ENCODE data around the gene SUOX. TPM values are rescaled to one million over a fixed set of nuclear protein-coding genes. Genes with fewer than 3 reads are reported as not detected.

The SUOX gene
- total RNA-seq, 2 donors from 2014 or later: 7.8 to 9.9 TPM

GRCh38 chr12:56013482-56013881 lies 16.4 kb downstream of the SUOX start:
- no peak overlapping the region for H3K4me3 Mint-ChIP-seq
- H3K27ac Mint-ChIP-seq: no peak overlapping the region
- DNase-seq (no peak), ATAC-seq (replicated peaks in 1 of 2) (no peak)
- H3K4me1 Mint-ChIP-seq (ENCODE audit: low read depth): peaks cover 44% of the 10 kb centered on the region
- H3K36me3 Mint-ChIP-seq (ENCODE audit: insufficient read depth in 2 of 2): peaks cover 0 to 2% of the 10 kb centered on the region in 2 donors
- no peaks in the 10 kb centered on the region for H3K9me3 Mint-ChIP-seq
- H3K27me3 Mint-ChIP-seq (ENCODE audit: low read depth): no peaks in the 10 kb centered on the region

DNA sequence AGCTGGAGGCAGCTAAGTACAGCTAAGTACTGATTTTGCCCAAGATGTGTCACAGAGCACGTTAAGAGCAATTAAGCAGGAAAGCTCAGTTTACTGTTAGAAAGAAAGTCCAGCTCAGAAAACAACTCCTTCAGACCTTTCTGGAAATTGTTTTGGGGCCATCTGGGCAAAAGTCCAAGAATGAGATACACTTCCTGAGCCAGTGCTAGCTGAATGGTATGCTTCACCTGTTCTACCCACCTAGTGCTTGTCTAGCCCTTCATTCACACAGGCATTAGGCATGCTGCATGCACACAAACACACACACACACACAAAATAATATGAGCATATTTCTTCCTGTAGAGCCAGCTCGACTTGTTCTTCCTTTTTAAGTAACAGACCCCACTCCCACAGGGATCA lies 17.1 kb downstream of the SUOX start:
- Mint-ChIP-seq H3K36me3 (ENCODE audit: insufficient read depth in 2 of 2) (no peaks in the 10 kb centered on the region), H3K4me3 (no peak overlapping the region), H3K9me3 (no peaks in the 10 kb centered on the region), H3K4me1 (ENCODE audit: low read depth) (peaks cover 37% of the 10 kb centered on the region), H3K27ac (no peak overlapping the region), H3K27me3 (ENCODE audit: low read depth) (no peaks in the 10 kb centered on the region)
- ATAC-seq (replicated peaks in 1 of 2): no peak
- DNase-seq: no peak

DNA sequence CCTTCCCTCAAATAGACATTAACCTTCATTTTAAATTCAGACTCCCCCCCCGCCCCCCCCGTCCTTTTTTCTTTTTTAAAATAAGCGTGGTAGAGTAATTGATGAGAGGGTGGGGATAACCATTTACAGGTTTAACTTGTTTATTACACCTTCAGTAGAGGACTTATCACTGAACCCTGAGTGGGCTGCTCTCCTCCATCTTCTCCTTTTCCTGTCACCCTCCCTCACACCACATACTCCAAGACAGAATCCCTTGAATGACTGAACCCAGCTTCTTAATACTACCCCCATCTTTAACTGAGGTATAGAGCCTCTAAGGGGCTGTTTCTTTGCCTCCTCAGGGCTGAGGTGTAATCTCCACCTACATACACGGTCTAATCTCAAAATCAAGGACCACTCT lies 20.1 kb downstream of the SUOX start:
- peaks cover 0 to 2% of the 10 kb centered on the region in 2 donors for H3K36me3 Mint-ChIP-seq (ENCODE audit: insufficient read depth in 2 of 2)
- peaks cover 38% of the 10 kb centered on the region for H3K4me1 Mint-ChIP-seq (ENCODE audit: low read depth)
- H3K27me3 Mint-ChIP-seq (ENCODE audit: low read depth): no peaks in the 10 kb centered on the region
- H3K4me3 Mint-ChIP-seq: no peak overlapping the region
- no peaks in the 10 kb centered on the region for H3K9me3 Mint-ChIP-seq
- no peak overlapping the region for H3K27ac Mint-ChIP-seq
- DNase-seq: no peak
- ATAC-seq (replicated peaks in 1 of 2): no peak

DNA sequence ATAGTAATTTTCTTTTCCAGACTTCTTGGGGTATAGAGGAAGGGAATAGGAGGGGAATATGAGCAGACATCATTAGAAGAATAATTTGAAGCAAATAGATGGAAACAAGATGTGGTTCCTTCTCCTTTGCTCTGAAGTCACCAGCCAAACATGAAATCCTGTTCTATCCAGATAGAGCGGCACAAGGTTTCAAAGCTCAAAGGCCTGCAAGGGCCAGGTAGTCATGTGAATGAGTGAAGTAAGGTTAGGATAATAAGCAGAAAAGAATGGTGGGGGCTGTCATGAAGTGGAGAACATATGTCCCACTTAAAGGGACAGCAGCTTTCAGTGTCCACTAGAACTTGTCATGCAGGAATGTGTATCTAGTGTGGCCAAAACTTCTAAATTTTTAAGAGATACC lies 21.3 kb downstream of the SUOX start:
- ATAC-seq (replicated peaks in 1 of 2) (no peak), DNase-seq (no peak)
- Mint-ChIP-seq H3K4me1 (ENCODE audit: low read depth) (peaks cover 49% of the 10 kb centered on the region), H3K27ac (no peak overlapping the region), H3K36me3 (ENCODE audit: insufficient read depth in 2 of 2) (peaks cover 0 to 2% of the 10 kb centered on the region in 2 donors), H3K9me3 (no peaks in the 10 kb centered on the region), H3K27me3 (ENCODE audit: low read depth) (no peaks in the 10 kb centered on the region), H3K4me3 (no peak overlapping the region)

GRCh38 chr12:56020423-56021184 lies 23.5 kb downstream of the SUOX start, which contains the start of gene IKZF4:
Gene IKZF4, plus strand, starts transcription at chr12:56021043. Its CDS starts 451 bp downstream, at chr12:56021494.
- Mint-ChIP-seq H3K27ac (peak within 1 kb of the TSS; percentile 96), H3K4me3 (peak within 1 kb of the TSS; percentile 95 to 97), H3K4me1 (ENCODE audit: low read depth) (peaks cover 52% of the 10 kb centered on the region), H3K36me3 (ENCODE audit: insufficient read depth in 2 of 2) (peaks cover under 1 to 2% of the 10 kb centered on the region in 2 donors), H3K9me3 (no peaks in the 10 kb centered on the region), H3K27me3 (ENCODE audit: low read depth) (no peaks in the 10 kb centered on the region)
- DNase-seq (peak in 1 of 2 donors; percentile 29), ATAC-seq (replicated peaks in 1 of 2) (peak; percentile 41 to 45)

GRCh38 chr12:56021889-56022497 lies 24.9 kb downstream of the SUOX start:
- Mint-ChIP-seq H3K4me3 (peak overlapping the region; percentile 95 to 97), H3K9me3 (no peaks in the 10 kb centered on the region), H3K36me3 (ENCODE audit: insufficient read depth in 2 of 2) (peaks cover 2% of the 10 kb centered on the region in 2 donors), H3K27me3 (ENCODE audit: low read depth) (no peaks in the 10 kb centered on the region), H3K27ac (peak overlapping the region; percentile 96), H3K4me1 (ENCODE audit: low read depth) (peaks cover 43% of the 10 kb centered on the region)
- DNase-seq (no peak), ATAC-seq (replicated peaks in 1 of 2) (no peak)

DNA sequence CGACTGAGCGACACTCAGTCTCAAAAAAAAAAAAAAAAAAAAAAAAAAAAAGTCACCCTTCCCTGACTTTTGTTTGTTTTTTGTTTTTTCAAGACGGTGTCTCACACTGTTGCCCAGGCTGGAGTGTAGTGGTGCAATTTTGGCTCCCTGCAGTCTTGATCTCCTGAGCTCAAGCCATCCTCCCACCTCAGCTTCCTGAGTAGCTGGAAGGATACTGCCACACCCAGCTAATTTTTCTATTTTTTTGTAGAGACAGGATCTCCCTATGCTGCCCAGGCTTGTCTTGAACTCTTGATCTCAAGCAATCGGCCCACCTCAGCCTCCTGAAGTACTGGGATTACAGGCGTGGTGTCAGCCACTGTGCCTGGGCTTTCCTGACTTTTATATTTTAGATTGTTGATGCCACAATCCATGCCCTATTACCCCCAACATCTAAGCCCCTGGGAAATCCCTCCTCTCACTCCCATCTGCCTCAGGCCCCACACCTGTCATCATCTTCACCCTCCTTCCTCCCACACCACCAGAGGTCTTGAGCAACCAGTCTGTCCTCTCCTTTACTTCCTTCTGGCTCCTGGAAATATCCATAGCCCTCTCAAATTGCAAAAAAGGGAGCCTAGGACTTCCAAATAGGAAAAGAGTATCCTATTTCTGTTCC lies 31.6 kb downstream of the SUOX start:
- H3K4me3 Mint-ChIP-seq: no peak overlapping the region
- no peak overlapping the region for H3K27ac Mint-ChIP-seq
- H3K4me1 Mint-ChIP-seq (ENCODE audit: low read depth): peaks cover 45% of the 10 kb centered on the region
- peaks cover 2 to 27% of the 10 kb centered on the region in 2 donors for H3K36me3 Mint-ChIP-seq (ENCODE audit: insufficient read depth in 2 of 2)
- no peaks in the 10 kb centered on the region for H3K9me3 Mint-ChIP-seq
- ATAC-seq (replicated peaks in 1 of 2): no peak
- DNase-seq: no peak
- no peaks in the 10 kb centered on the region for H3K27me3 Mint-ChIP-seq (ENCODE audit: low read depth)

DNA sequence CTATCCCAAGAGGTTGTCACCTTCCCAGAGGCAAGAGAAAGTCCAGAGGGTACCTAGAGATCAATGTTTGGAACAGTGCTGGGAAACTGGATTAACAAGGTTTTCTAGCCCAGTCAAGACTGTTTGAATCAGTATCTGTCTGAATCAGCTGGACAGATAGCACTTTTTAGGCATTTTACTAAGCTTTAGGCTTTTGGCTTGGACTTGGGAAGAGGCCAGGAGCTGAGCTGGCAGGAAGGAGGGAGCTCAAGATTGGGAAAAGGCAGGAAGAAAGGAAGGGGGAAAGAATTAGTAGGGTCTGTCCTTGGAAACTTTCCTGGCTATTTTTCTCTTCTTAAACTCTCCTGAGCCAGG lies 32.1 kb downstream of the SUOX start:
- Mint-ChIP-seq H3K27ac (peak overlapping the region; percentile 52), H3K4me1 (ENCODE audit: low read depth) (peaks cover 43% of the 10 kb centered on the region), H3K4me3 (no peak overlapping the region), H3K9me3 (no peaks in the 10 kb centered on the region), H3K36me3 (ENCODE audit: insufficient read depth in 2 of 2) (peaks cover 2 to 31% of the 10 kb centered on the region in 2 donors), H3K27me3 (ENCODE audit: low read depth) (no peaks in the 10 kb centered on the region)
- DNase-seq (no peak), ATAC-seq (replicated peaks in 1 of 2) (no peak)

- H3K4me1 Mint-ChIP-seq (ENCODE audit: low read depth): peaks cover 49% of the 10 kb centered on the region
- H3K4me3 Mint-ChIP-seq: no peak overlapping the region
- ATAC-seq (replicated peaks in 1 of 2): peak in 1 of 2 donors; percentile 38
- no peaks in the 10 kb centered on the region for H3K9me3 Mint-ChIP-seq
- peak overlapping the region; percentile 52 for H3K27ac Mint-ChIP-seq
- H3K27me3 Mint-ChIP-seq (ENCODE audit: low read depth): no peaks in the 10 kb centered on the region
- peak; percentile 46 to 49 for DNase-seq
- peaks cover 2 to 31% of the 10 kb centered on the region in 2 donors for H3K36me3 Mint-ChIP-seq (ENCODE audit: insufficient read depth in 2 of 2)
These were observed 32.7 kb downstream of the SUOX start for GRCh38 chr12:56029666-56030293.

DNA sequence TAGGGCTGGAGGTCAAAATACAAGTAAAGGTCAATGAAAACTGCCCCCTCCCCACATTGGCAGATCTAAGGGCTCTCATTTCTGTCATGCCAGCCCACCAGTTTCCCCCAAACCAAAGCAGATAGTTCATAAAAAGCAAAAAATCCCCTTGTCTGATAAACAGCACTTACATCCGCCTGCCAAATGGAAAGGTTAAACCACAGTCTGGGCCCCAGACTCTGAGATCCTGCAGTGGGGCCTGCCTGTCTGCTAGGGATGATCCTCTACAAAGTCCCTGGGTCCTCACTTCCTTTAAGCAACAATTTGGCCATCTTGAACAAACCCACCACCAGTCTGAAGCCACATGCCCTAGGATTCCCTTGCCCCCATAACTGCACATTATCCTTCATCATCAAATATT lies 34.9 kb downstream of the SUOX start:
- Mint-ChIP-seq H3K4me1 (ENCODE audit: low read depth) (peaks cover 49% of the 10 kb centered on the region), H3K9me3 (no peaks in the 10 kb centered on the region), H3K4me3 (peak overlapping the region; percentile 55 to 78), H3K27me3 (ENCODE audit: low read depth) (no peaks in the 10 kb centered on the region), H3K27ac (peak overlapping the region; percentile 98), H3K36me3 (ENCODE audit: insufficient read depth in 2 of 2) (peaks cover 9 to 33% of the 10 kb centered on the region in 2 donors)
- DNase-seq: peak in 1 of 2 donors; percentile 24
- peak; percentile 40 to 59 for ATAC-seq (replicated peaks in 1 of 2)

DNA sequence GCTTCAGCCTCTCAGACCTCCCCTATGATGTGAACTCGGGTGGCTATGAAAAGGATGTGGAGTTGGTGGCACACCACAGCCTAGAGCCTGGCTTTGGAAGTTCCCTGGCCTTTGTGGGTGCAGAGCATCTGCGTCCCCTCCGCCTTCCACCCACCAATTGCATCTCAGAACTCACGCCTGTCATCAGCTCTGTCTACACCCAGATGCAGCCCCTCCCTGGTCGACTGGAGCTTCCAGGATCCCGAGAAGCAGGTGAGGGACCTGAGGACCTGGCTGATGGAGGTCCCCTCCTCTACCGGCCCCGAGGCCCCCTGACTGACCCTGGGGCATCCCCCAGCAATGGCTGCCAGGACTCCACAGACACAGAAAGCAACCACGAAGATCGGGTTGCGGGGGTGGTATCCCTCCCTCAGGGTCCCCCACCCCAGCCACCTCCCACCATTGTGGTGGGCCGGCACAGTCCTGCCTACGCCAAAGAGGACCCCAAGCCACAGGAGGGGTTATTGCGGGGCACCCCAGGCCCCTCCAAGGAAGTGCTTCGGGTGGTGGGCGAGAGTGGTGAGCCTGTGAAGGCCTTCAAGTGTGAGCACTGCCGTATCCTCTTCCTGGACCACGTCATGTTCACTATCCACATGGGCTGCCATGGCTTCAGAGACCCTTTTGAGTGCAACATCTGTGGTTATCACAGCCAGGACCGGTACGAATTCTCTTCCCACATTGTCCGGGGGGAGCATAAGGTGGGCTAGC lies 37.7 kb downstream of the SUOX start:
- Mint-ChIP-seq H3K27me3 (ENCODE audit: low read depth) (no peaks in the 10 kb centered on the region), H3K9me3 (no peaks in the 10 kb centered on the region), H3K36me3 (ENCODE audit: insufficient read depth in 2 of 2) (peaks cover 8 to 26% of the 10 kb centered on the region in 2 donors), H3K4me3 (peak overlapping the region; percentile 61 to 63), H3K4me1 (ENCODE audit: low read depth) (peaks cover 53% of the 10 kb centered on the region), H3K27ac (no peak overlapping the region)
- ATAC-seq (replicated peaks in 1 of 2): peak; percentile 81 to 82
- DNase-seq: peak; percentile 43 to 55

GRCh38 chr12:56037161-56037560 lies 40.1 kb downstream of the SUOX start:
- no peak for DNase-seq
- ATAC-seq (replicated peaks in 1 of 2): no peak
- H3K36me3 Mint-ChIP-seq (ENCODE audit: insufficient read depth in 2 of 2): peaks cover 11 to 21% of the 10 kb centered on the region in 2 donors
- H3K4me3 Mint-ChIP-seq: peak overlapping the region in 1 of 2 donors; percentile 33
- H3K9me3 Mint-ChIP-seq: no peaks in the 10 kb centered on the region
- peaks cover 52% of the 10 kb centered on the region for H3K4me1 Mint-ChIP-seq (ENCODE audit: low read depth)
- H3K27ac Mint-ChIP-seq: peak overlapping the region; percentile 59
- no peaks in the 10 kb centered on the region for H3K27me3 Mint-ChIP-seq (ENCODE audit: low read depth)

Data from activated T-cell treated with anti-CD3 and anti-CD28 coated beads, Interleukin-2, amount 50 U/mL, for 72 hours (primary cell).